GM21737 (cell line): Measurements from ENCODE around the gene TAF11L2.
"Not testable (repeated sequence)": the region's sequence is repeated elsewhere in the genome, so short reads cannot be mapped to it uniquely, and the experiment has no call there.

Source experiments
- ATAC-seq: cut with Tn5 transposase; IDR thresholded peaks from one replicate; pipeline ENCODE4 v1.9.1; 2021; ENCODE audit warnings: mild to moderate bottlenecking, moderate library complexity; ENCODE audit not compliant: unreplicated experiment

Gene TAF11L2

DNA sequence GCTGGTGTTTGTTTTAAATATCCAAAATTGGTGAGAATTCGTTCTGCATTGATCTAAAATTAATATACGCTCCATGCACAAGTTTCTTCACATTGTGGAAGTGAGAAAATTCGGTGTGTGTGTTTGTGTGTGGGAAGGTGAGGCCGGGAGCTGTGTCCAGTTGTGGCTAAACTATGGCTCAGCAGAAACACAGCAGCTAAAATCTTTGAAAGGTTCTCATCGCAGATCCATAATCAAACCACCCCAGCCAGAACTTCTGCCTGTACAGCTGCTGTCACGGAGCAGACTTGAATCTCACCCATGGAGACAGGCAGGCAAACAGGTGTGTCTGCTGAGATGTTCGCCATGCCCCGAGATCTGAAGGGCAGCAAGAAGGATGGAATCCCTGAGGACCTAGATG is at the start of gene TAF11L2:
Gene TAF11L2, plus strand, starts transcription at position 301 of the 400 bp plus-strand sequence.
- ATAC-seq = not testable (repeated sequence)

DNA sequence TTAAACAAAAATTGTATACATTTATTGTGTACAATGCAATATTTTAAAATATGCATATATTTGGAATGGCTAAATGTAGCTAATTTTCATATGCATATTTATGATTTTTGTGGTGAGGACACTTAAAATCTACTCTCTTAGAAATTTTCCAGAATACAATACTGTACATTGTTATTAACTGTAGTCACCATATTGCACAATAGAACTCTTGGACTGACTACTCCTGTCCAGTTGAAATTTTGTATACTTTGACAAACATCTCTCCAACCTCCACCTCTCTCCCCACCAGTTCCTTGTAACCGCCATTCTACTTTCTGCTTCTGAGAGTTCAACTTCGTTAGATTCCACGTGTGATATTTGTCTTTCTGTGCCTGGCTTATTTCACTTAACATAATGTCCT is 49.2 kb upstream of the TAF11L2 start:
- no peak for ATAC-seq

DNA sequence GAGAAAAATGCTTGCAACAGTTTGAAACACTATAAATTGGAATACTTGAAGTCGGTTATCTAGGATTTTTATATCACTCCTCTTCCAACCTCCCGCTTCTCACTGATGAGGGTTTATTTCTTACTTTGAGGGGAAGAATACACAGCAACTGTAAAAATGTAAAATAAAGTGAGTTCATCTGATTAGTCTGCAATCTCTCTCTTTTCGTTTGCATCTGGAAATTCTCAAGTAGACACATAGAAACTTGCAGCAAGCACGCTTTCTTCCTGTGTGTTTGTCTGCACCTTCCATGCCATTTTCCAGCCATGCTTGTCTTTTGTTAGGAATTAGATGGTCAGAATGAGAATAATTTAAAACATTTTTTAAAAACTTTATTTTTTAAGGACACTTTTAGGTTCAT is 45.1 kb upstream of the TAF11L2 start:
- no peak for ATAC-seq

DNA sequence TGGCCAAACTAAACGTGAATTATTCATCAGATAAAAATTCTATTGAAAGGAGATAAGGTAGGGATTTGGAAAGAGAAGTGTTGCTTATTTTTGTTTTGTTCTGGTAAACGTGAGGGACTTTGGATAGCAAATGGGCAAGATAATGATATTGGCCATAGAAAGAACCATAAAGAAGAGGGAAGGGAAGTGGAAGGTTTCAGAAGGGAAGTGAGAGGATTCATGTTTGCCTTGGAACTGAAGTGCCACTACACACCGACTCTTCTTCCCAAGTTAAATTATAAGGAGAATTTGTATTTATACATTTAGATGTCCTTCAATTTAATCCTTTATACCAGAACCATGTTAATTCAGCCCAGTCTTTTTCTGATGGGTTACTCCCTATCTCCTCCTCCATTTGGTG is 42.1 kb upstream of the TAF11L2 start:
- ATAC-seq = no peak

DNA sequence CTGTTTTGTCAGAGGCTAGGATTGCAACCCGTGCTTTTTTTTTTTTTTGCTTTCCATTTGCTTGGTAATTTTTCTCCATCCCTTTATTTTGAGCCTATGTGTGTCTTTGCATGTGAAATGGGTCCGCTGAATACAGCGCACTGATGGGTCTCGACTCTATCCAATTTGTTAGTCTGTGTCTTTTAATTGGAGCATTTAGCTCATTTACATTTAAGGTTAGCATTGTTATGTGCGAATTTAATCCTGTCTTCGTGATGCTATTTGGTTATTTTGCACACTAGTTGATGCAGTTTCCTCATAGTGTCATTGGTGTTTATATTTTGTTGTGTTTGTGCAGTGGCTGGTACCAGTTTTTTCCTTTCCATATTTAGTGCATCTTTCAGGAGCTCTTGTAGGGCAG is 36.2 kb upstream of the TAF11L2 start:
- ATAC-seq = no peak

DNA sequence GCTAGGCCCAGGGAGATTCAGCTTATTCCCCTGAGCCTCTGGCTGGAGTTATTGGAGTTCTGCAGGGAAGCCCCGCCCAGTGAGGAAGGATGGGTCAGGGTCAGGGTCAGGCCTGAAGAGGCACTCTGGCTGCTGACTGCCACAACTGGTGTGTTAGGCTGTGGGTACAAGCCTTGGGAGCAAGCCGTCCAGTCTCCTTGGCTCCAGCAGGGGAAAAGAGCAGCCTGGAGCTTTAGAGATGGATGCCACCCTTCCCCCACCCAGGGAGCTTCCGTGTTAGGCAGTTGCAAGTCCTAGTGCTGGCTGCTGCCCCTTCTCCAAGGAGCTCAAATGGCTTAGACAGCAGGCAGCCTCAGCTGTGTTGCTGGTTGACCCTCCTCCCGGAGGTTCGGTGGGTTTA is 34.4 kb upstream of the TAF11L2 start:
- ATAC-seq = no peak

DNA sequence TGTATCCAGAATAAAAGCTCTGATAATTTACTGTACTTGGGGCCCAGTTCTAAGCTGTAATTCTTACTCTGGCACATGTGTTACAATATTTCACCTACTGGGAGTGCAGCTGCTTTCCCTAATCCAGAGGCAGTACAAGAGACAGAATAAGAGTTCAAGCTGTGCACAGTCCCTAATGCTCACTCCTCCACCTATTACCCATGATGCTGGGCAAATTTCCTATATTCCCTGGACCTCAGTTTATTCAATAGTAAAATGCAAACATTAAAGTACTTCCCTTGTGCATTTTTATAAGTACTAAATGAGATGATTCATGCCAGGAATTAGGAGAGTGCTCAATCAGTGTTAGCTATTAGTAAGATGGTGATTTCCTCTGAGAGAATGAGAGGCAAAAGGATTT is 28.0 kb upstream of the TAF11L2 start:
- ATAC-seq = no peak

DNA sequence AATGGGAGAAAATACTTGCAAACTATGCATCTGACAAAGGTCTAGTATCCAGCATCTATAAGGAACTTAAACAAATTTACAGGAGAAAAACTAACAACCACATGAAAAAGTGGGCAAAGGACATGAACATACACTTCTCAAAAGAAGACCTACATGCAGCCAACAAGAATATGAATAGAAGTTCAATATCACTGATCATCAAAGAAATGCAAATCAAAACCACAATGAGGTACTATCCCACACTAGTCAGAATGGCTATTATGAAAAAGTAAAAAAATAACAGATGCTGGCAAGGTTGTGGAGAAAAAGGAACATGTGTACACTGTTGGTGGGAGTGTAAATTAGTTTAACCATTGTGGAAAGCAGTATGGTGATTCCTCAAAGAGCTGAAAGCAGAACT is 23.0 kb upstream of the TAF11L2 start:
- not testable (repeated sequence) for ATAC-seq

DNA sequence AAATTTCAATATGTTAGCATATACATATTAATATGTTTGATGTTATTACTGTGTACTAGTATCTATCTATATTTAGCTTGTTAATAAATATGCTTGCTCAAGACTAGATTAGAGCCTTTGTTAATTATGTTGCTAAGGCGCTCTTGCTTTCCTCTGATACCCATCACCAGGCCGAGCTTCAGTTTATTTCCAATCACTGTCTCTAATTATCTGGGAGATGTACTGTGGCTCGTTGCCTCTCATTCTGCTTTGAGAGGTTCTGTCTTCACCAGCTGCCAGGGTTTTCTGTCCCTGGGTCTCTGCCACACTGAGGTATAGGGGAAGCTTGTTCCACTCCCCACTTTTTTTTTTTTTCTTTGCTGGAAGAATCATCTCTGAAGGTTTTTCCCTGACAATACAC is 21.0 kb upstream of the TAF11L2 start:
- no peak for ATAC-seq

DNA sequence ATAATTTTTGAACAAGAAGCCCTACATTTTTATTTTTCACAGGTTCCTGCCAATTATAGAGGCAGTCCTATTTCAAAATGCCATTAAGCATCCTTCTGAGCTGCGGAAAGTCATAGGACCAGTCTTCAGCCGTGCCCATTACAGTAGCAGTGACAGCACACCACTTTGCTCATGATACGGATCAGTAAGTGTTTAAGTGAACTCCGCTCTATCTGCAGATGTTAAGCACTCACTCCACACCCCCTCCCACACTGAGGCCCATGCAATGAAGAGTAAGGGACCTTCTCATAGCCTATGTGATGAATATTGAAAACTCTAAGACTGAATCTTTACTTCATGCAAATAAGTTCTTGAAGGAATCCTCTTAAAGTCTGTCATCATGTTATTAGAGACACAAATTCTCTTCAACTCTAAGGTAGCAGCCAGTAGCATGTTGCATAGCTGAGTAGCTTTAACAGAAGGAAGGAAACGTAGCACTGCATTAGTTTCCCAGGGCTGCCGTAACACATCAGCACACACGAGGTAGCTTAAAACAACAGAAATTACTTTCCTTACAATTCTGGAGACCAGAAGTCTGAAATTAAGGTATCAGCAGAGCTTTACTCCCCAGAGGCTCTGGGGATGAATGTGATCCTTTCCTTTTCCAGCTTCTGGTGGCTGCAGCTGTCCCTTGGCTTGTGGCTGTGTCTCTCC is 20.3 kb upstream of the TAF11L2 start:
- no peak for ATAC-seq

DNA sequence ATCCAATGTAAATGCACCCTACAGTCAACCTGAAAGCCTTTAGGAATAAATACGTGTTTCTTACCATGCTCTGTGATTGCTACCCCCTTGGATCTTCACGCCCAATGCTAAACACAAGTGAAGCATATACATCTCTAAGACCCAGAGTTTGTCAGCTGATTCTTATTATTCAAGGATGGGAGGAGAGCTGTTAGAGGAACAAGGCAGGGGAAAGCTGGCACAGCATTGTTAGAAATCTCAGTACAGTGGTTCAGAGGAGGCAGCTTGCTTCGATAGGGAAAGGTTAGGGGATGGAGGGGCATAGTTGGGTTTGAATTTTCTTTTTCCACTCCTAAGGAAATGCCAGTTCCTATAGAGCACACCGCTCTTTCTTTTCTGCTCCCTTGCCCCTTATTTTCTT is 16.7 kb upstream of the TAF11L2 start:
- no peak for ATAC-seq

DNA sequence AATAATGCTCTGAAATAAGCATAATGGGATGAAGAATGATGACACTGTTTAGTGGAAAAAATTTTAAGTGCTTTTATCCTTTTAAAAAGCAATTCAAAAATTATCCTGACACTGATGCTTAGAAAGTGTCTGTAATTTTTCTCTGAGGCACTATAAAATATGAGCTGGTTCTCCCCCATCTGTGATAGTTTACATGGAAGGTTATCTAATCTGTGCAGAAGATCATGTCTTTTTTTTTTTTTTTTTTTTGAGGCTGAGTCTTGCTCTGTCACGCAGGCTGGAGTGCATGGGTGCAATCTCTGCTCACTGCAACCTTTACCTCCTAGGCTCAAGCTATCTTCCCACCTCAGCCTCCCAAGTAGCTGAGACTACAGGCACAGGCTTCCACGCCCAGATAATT is 15.2 kb upstream of the TAF11L2 start:
- no peak for ATAC-seq

DNA sequence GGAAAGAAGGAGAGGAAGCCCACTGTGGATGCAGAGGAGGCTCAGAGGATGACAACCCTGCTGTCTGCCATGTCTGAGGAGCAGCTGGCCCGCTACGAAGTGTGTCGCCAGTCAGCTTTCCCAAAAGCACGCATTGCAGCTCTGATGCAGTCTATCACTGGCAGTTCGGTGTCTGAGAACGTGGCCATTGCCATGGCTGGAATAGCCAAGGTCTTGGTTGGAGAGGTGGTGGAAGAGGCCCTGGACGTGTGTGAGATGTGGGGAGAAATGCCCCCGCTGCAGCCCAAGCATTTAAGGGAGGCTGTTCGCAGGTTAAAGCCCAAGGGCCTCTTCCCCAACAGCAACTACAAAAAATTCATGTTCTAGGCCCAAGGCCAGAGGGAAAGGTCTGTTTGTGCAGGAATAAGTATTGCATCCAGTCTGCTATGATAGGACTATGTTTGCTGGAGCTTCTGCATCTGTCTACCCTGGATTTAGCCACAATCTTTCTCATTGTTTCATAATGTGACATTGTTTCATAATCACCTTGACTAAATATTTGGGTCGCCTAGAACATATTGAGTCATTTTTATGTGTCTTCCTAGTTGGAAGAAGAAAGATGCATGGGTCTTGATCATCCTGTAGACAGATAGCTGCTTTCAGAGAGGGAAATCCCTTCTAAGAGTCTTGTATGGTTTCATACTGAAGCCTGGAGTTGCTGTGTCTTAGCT is 11.4 kb upstream of the TAF11L2 start:
- not testable (repeated sequence) for ATAC-seq

DNA sequence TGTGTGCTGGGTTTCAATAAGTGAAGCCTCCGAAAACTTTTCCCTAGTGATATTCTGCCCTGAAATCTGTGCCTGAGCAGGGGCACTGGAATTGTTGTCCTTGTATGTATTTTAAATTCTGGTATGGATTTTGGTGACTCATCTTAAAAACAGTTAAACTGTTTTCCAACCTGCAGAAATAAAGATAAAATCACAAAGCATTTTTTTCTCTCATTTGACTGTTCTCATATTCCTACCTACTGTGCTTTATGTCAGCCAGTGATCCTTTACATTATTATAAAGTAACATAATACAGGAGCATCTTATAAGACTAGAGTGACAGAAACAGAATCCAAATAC is 10.9 kb upstream of the TAF11L2 start:
- no peak for ATAC-seq

DNA sequence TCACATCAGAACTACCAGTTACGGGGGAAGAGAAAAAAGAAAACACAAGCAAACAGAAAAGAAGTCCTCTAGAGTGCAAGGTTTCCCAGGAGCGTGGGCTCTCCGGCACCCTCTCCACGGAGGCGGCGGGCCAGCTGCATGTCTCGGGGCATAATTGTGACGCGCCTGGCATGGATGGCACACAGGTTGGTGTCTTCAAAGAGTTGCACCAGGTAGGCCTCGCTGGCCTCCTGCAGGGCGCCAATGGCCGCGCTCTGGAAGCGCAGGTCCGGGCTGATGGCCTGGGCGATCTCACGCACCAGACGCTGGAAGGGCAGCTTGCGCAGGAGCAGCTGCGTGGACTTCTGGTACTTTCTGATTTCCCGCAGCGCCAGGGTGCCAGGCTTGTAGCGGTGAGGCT is 6.8 kb upstream of the TAF11L2 start:
- ATAC-seq = not testable (repeated sequence)

DNA sequence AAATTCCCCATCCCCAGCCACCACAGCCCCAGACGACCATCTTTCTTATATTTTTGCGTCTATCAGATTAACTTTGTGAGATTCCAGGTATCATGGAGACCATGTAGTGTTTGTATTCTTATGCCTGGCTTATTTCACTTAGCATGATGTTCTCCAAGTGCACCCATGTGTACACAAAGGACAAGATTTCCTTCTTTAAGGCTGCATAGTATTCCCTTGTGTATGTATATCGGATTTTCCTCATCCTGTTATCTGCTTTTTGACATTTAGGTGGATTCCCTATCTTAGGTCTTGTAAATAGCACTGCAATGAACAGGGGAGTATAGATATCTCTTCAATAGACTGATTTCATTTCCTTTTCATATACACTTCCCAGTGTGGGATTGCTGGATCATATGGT is 5.3 kb upstream of the TAF11L2 start:
- no peak for ATAC-seq

DNA sequence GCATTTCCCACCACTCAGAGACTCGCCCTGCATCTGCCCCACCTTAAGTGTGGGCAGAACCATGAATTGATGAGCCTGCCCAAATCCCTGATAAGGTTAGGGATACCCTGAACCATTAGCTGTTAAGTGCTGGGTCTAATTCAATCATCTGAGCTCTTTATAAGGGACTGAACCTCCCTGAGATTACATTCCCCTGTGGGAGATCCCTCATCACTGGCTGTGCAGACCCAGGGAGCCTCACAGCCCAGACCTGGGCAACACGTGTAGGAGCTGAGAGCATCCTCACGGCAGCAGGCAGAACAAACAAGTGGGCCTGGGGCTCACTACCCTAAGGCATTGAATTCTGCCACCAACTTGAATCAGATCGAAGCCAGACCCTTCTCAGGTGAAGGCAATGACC is 585 bp upstream of the TAF11L2 start:
- no peak for ATAC-seq

DNA sequence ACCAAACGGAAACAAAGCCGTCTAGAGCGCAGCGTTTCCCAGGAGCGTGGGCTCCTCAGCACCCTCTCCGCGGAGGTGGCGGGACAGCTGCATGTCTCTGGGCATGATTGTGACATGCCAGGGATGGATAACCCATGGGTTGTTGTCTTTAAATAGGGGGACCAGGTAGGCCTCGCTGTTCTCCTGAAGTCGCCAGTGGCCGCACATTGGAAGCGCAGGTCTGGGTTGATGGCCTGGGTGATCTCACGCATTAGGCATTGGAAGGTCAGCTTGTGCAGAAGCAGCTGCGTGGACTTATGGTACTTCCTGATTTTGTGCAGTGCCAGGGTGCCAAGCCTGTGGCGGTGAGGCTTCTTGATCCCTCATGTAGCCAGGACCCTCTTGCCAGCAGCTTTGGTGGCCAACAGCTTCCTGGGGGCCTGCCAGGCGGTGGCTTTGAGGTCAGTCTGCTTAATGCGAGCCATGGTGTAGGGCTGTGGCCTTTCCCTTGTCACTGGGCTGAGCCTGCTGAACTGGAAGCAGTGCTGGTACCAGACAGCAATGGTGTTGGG is 13.8 kb downstream of the TAF11L2 start:
- no peak for ATAC-seq

DNA sequence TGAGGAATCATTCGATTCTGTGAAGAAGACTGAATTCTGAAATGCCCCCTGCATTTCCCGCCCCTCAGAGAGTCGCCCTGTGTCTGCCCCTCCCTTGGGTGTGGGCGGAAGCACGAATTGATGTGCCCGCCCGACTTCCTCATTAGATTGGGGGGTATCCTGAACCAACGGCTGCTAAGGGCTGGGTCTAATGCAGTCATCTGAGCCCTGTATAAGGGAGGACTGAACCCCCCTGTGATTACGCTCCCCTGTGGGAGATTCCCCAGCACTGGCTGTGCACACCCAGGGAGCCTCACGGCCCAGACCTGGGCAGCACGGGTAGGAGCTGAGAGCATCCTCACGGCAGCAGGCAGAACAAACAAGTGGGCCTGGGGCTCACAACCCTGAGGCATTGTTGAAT is 19.5 kb downstream of the TAF11L2 start:
- not testable (repeated sequence) for ATAC-seq

DNA sequence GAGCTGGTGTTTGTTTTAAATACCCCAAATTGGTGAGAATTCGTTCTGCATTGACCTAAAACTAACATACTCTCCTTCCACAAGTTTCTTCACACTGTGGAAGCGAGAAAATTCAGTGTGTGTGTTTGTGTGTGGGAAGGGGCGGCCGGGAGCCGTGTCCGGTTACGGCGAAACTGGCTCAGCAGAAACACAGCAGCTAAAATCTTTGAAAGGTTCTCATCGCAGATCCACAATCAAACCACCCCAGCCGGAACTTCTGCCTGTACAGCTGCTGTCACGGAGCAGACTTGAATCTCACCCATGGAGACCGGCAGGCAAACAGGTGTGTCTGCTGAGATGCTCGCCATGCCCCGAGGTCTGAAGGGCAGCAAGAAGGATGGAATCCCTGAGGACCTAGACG is 20.0 kb downstream of the TAF11L2 start, which contains the start of gene TAF11L3:
Gene TAF11L3, plus strand, starts transcription at position 301 of the 400 bp plus-strand sequence.
- not testable (repeated sequence) for ATAC-seq

DNA sequence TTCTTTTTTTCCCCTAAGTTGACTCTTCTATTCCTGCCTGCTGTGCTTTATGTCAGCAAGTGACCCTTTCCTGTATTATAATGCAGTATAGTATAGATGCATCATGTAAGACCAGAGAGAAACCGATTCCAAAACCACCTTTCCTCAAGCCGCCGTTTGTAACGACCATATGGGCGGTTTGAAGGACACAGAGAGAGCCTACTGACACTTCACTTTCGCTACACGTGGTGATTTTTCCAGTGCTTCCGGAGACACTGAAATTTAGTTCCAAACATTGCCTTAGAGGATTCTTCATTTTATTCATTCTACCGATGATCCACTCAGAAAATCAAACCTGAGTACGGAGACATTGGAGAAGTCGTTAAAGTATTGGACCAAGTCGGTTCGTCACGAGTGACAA is 21.5 kb downstream of the TAF11L2 start:
- not testable (repeated sequence) for ATAC-seq

DNA sequence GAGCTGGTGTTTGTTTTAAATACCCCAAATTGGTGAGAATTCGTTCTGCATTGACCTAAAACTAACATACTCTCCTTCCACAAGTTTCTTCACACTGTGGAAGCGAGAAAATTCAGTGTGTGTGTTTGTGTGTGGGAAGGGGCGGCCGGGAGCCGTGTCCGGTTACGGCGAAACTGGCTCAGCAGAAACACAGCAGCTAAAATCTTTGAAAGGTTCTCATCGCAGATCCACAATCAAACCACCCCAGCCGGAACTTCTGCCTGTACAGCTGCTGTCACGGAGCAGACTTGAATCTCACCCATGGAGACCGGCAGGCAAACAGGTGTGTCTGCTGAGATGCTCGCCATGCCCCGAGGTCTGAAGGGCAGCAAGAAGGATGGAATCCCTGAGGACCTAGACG is 23.5 kb downstream of the TAF11L2 start, which contains the start of gene TAF11L4:
Gene TAF11L4, plus strand, starts transcription at position 301 of the 400 bp plus-strand sequence.
- ATAC-seq = not testable (repeated sequence)
